Stimulated activated memory B cell treated with anti-CD40 and anti-IgM and Interleukin-4, amounts not matched to agents 10 μg/mL and 1 μg/mL and 100 μg/mL, for 72 hours (primary cell): ENCODE measurements around the gene TPK1.

Experiments
- ATAC-seq: fragments of 150-1000 bp; cut with Tn5 transposase; 2 replicates; pipeline ENCODE4 v1.10.0; 2021
- H3K27ac Mint-ChIP-seq: one replicate; pipeline ENCODE4 v1.8.0; 2022; ENCODE audit warnings: mild to moderate bottlenecking, mixed read lengths
- H3K27me3 Mint-ChIP-seq: one replicate; pipeline ENCODE4 v1.8.0; 2022; ENCODE audit warnings: mixed read lengths
- H3K36me3 Mint-ChIP-seq: one replicate; pipeline ENCODE4 v1.8.0; 2022; ENCODE audit warnings: mixed read lengths
- H3K4me1 Mint-ChIP-seq: one replicate; pipeline ENCODE4 v1.8.0; 2022; ENCODE audit warnings: mixed read lengths
- H3K4me3 Mint-ChIP-seq: one replicate; pipeline ENCODE4 v1.8.0; 2022; ENCODE audit warnings: mild to moderate bottlenecking, moderate library complexity, mixed read lengths
- H3K9me3 Mint-ChIP-seq: one replicate; pipeline ENCODE4 v1.8.0; 2022; ENCODE audit warnings: mixed read lengths

The TPK1 gene

DNA sequence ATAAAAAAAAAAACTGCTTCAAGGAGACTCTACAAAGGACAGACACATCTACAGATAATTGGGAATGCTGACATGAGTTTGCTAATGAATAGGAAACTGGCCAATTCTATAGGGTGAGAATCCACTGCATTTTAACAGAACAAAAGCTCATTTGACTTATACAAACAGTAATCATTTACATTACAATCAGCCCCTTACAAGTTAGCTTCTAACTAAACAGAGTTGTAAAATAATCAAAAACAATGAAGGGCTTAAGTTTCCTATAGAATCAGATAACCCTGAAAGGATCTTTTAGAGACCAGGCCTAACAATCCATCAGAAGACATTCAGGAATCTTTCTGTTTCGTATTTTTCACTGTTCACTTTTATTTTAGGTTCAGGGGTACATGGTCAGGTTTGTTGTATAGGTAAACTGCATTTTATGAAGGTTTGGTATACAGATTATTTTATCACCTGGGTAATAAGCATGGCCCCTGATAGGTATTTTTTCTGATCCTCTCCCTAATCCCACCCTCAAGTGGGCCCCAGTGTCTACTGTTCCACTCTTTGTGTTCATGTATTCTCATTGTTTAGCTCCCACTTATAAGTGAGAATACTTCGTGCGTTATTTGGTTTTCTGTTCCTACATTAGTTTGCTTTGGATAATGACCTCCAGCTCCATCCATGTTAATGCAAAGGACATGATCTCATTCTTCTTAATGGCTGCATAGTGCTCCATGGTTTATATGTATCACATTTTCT lies 301.0 kb downstream of the TPK1 start:
- Mint-ChIP-seq H3K27me3 (no peaks in the 10 kb centered on the region), H3K27ac (no peak overlapping the region), H3K4me3 (no peak overlapping the region), H3K36me3 (peaks cover 48% of the 10 kb centered on the region), H3K4me1 (no peaks in the 10 kb centered on the region), H3K9me3 (no peaks in the 10 kb centered on the region)
- no peak for ATAC-seq

DNA sequence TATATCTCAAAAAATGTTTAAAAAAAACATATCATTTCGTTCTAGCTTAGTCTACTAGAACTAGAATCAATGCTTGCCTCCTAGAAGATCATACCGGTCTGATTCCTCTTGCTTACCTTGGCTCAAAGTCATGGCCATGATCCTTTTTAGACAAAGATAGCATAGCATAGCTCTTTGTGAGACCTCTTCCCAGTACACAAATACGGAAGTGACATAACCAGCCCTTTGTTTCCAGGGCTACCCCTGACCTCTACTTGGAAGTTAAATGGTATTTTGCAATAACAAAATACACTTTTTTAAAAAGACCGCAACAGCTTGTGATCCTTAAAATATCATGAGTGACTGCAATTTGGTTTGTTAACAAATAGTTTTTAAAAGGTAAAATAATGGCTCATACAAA lies 301.7 kb downstream of the TPK1 start:
- ATAC-seq = no peak
- H3K36me3 Mint-ChIP-seq = peaks cover 48% of the 10 kb centered on the region
- no peak overlapping the region for H3K27ac Mint-ChIP-seq
- no peak overlapping the region for H3K4me3 Mint-ChIP-seq
- no peaks in the 10 kb centered on the region for H3K27me3 Mint-ChIP-seq
- H3K9me3 Mint-ChIP-seq = no peaks in the 10 kb centered on the region
- H3K4me1 Mint-ChIP-seq = no peaks in the 10 kb centered on the region

GRCh38 chr7:144531181-144531580 lies 304.7 kb downstream of the TPK1 start:
- no peak for ATAC-seq
- H3K36me3 Mint-ChIP-seq = peaks cover 41% of the 10 kb centered on the region
- H3K27me3 Mint-ChIP-seq = no peaks in the 10 kb centered on the region
- no peak overlapping the region for H3K27ac Mint-ChIP-seq
- no peak overlapping the region for H3K4me3 Mint-ChIP-seq
- H3K4me1 Mint-ChIP-seq = no peaks in the 10 kb centered on the region
- no peaks in the 10 kb centered on the region for H3K9me3 Mint-ChIP-seq

DNA sequence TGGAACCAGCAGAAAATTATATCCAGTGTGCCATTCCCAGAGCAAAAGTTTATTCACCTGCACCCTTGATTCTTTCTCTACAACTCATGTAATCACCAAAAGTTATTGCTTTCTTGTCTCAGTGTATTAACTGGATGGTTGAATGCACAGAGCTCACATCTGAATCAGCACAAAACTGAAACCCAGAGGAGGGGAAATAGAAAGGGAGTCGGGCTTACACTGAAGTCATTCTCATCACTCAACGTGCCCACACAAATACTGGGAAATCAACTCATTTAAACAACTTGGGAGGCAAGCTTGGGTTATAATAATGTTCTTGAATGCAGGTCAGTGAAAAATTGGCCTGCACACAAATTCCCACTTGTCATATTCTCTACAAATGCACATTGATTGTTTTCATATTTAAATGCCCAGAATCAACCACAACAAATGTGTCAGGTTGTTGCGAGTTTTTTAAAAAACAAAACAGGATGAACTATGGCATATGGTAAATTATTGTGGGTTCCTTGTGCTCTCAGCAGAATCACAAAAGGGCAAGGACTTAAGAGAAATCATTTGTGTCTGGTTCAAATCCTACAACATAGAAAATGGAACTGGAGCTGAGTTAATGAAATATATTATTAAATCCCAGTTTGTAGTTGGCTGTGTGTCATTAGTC lies 306.5 kb downstream of the TPK1 start:
- Mint-ChIP-seq H3K4me1 (no peaks in the 10 kb centered on the region), H3K27ac (no peak overlapping the region), H3K9me3 (no peaks in the 10 kb centered on the region), H3K36me3 (peaks cover 35% of the 10 kb centered on the region), H3K4me3 (no peak overlapping the region), H3K27me3 (no peaks in the 10 kb centered on the region)
- ATAC-seq = peak; percentile 76

GRCh38 chr7:144528536-144529045 lies 307.3 kb downstream of the TPK1 start:
- Mint-ChIP-seq H3K27me3 (no peaks in the 10 kb centered on the region), H3K9me3 (no peaks in the 10 kb centered on the region), H3K27ac (no peak overlapping the region), H3K4me3 (no peak overlapping the region), H3K36me3 (peaks cover 39% of the 10 kb centered on the region), H3K4me1 (no peaks in the 10 kb centered on the region)
- no peak for ATAC-seq

DNA sequence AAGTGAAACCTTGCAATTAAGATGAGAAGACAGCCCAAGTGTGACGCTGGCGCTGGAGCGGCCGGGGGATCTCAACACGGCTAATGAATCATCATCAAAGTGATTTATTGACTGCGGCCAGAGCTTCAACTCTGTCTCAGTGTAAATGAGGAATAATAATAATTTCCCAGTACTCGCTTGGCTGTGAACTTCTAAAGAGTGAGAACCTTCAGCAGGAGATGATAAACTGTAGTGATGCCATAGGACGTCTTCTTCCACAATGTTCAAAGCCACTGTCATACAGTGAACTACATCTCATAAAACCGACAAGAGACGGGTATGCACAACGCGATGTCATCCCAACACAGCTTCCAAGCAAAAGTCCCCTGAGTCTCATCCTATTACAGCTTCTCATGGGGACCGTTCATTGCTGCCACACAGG lies 308.8 kb downstream of the TPK1 start:
- peaks cover 32% of the 10 kb centered on the region for H3K36me3 Mint-ChIP-seq

DNA sequence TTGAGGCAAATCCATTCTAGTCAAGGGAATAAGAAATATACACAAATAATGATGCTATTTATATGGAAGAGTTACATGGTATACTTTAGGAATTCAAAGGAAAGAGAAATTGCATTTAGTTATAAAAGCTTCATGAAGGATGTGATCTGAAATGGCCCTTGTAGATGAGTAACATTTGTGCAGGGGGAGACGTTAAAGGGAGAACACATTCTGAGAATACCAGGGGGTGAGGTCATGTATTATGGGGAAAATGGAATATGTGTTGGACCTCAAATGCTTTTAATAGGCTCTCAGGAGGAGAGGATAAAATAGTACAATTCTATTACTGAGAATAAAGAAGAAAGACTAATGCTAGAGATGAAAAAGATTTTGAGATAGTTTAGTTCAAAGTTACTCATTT lies 309.9 kb downstream of the TPK1 start:
- Mint-ChIP-seq H3K4me1 (no peaks in the 10 kb centered on the region), H3K4me3 (no peak overlapping the region), H3K36me3 (peaks cover 35% of the 10 kb centered on the region), H3K27ac (no peak overlapping the region), H3K27me3 (no peaks in the 10 kb centered on the region), H3K9me3 (no peaks in the 10 kb centered on the region)
- no peak for ATAC-seq

More for the DNA sequence above, 308.8 kb downstream of the TPK1 start:
- no peak for ATAC-seq
- Mint-ChIP-seq H3K27ac (no peak overlapping the region), H3K4me1 (no peaks in the 10 kb centered on the region), H3K4me3 (no peak overlapping the region), H3K9me3 (no peaks in the 10 kb centered on the region), H3K27me3 (no peaks in the 10 kb centered on the region)

- no peak for ATAC-seq
- no peaks in the 10 kb centered on the region for H3K4me1 Mint-ChIP-seq
- H3K27me3 Mint-ChIP-seq = no peaks in the 10 kb centered on the region
- H3K4me3 Mint-ChIP-seq = no peak overlapping the region
- H3K36me3 Mint-ChIP-seq = peaks cover 32% of the 10 kb centered on the region
- no peaks in the 10 kb centered on the region for H3K9me3 Mint-ChIP-seq
- H3K27ac Mint-ChIP-seq = no peak overlapping the region
These were observed 311.6 kb downstream of the TPK1 start for GRCh38 chr7:144524271-144524670.

- H3K4me3 Mint-ChIP-seq = no peak overlapping the region
- H3K27me3 Mint-ChIP-seq = no peaks in the 10 kb centered on the region
- H3K36me3 Mint-ChIP-seq = peaks cover 32% of the 10 kb centered on the region
- no peaks in the 10 kb centered on the region for H3K9me3 Mint-ChIP-seq
- ATAC-seq = no peak
- no peak overlapping the region for H3K27ac Mint-ChIP-seq
- H3K4me1 Mint-ChIP-seq = no peaks in the 10 kb centered on the region
These were observed 312.2 kb downstream of the TPK1 start for GRCh38 chr7:144523621-144524020.

GRCh38 chr7:144519925-144520324 lies 315.9 kb downstream of the TPK1 start:
- Mint-ChIP-seq H3K36me3 (peaks cover 18% of the 10 kb centered on the region), H3K27me3 (no peaks in the 10 kb centered on the region), H3K9me3 (no peaks in the 10 kb centered on the region), H3K4me1 (no peaks in the 10 kb centered on the region), H3K4me3 (no peak overlapping the region), H3K27ac (no peak overlapping the region)
- ATAC-seq = no peak

DNA sequence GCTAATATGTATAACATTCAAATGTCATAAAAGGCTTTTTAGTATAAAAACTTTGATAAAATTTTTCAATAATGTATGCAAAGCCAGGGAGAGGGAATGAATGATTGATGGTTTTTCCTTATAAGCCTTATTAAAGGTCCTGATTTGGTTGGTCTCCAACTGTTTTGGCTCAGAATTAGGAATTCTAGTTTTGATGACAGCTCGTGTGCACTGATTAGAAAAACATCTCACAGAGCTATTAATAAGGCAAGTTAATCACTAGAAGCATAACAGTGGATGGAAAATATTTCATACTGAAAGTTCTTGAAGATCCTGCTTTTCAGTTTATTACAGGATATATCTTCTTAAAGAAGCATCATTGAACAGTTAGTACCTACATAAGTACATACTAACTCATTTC lies 317.5 kb downstream of the TPK1 start:
- H3K36me3 Mint-ChIP-seq = peaks cover 12% of the 10 kb centered on the region
- no peak overlapping the region for H3K4me3 Mint-ChIP-seq
- H3K27ac Mint-ChIP-seq = no peak overlapping the region
- no peaks in the 10 kb centered on the region for H3K27me3 Mint-ChIP-seq
- ATAC-seq = no peak
- no peaks in the 10 kb centered on the region for H3K4me1 Mint-ChIP-seq
- H3K9me3 Mint-ChIP-seq = no peaks in the 10 kb centered on the region

- Mint-ChIP-seq H3K27me3 (no peaks in the 10 kb centered on the region), H3K27ac (no peak overlapping the region), H3K4me1 (no peaks in the 10 kb centered on the region), H3K4me3 (no peak overlapping the region), H3K9me3 (no peaks in the 10 kb centered on the region), H3K36me3 (peaks cover 12% of the 10 kb centered on the region)
- ATAC-seq = no peak
These were observed 318.1 kb downstream of the TPK1 start for GRCh38 chr7:144517749-144518148.

GRCh38 chr7:144516729-144517525 lies 318.9 kb downstream of the TPK1 start:
- Mint-ChIP-seq H3K27me3 (no peaks in the 10 kb centered on the region), H3K4me1 (no peaks in the 10 kb centered on the region), H3K4me3 (no peak overlapping the region), H3K9me3 (no peaks in the 10 kb centered on the region), H3K36me3 (peaks cover 11% of the 10 kb centered on the region), H3K27ac (no peak overlapping the region)
- no peak for ATAC-seq

GRCh38 chr7:144513334-144513733 lies 322.5 kb downstream of the TPK1 start:
- peaks cover 20% of the 10 kb centered on the region for H3K36me3 Mint-ChIP-seq
- H3K27me3 Mint-ChIP-seq = no peaks in the 10 kb centered on the region
- peaks cover 6% of the 10 kb centered on the region for H3K4me1 Mint-ChIP-seq
- peaks cover 4% of the 10 kb centered on the region for H3K9me3 Mint-ChIP-seq
- no peak for ATAC-seq
- no peak overlapping the region for H3K4me3 Mint-ChIP-seq
- H3K27ac Mint-ChIP-seq = no peak overlapping the region

DNA sequence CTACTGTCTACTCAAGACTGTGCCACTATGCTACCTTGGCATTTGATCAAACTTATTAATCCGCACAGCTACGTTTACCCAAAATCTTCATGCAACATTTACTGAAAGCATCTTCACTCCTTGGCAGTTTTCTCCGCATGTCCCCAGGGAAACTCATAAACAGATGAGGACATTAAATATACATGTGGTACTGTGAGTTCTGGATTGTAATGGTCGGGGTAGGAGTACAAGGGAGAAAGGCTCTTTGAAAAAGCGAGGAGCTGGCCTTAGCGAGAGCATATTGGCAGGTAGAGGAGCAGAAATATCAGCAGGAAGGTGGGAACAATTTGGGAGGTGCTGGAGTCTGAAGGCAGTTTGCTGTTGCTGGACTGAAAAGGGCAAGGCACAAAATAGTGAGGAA lies 325.2 kb downstream of the TPK1 start:
- Mint-ChIP-seq H3K27me3 (no peaks in the 10 kb centered on the region), H3K27ac (no peak overlapping the region), H3K36me3 (peaks cover 35% of the 10 kb centered on the region), H3K9me3 (peaks cover 4% of the 10 kb centered on the region), H3K4me3 (no peak overlapping the region), H3K4me1 (peaks cover 6% of the 10 kb centered on the region)
- ATAC-seq = no peak
